Measurements from ENCODE around the gene SLC23A2. TPM values are rescaled to one million over a fixed set of nuclear protein-coding genes. Genes with fewer than 3 reads are reported as not detected.

Gene SLC23A2
- total RNA-seq, 2 experiments from 2014 or later, result 14.3 to 25.7 TPM

- H3K9me2 ChIP-seq (ENCODE audit: insufficient read depth, low read length), result no peaks in the 10 kb centered on the region
- no peaks in the 10 kb centered on the region for H3K9me3 ChIP-seq (ENCODE audit: low read length)
- H3K4me2 ChIP-seq (ENCODE audit: low read length), result peak overlapping the region; percentile 93
- ChIA-PET CTCF (ENCODE audit: unreplicated experiment) (no interaction called here), POLR2A (interaction anchor here (1.0 to 3.4 kb wide), 8 partner anchors 9 to 117 kb away, joined by 3 to 10 read pairs (median 4); no protein-coding TSS in a partner anchor)
- no peak overlapping the region for H2AFZ ChIP-seq (ENCODE audit: low read length)
- H3K36me3 ChIP-seq (ENCODE audit: insufficient read depth, low read length), result no peaks in the 10 kb centered on the region
- peaks cover 52% of the 10 kb centered on the region for H3K4me1 ChIP-seq (ENCODE audit: insufficient read depth, low read length, poor library complexity, severe bottlenecking)
- H4K20me1 ChIP-seq (ENCODE audit: insufficient read depth, low read length), result peaks cover 11% of the 10 kb centered on the region
- DNase-seq (ENCODE audit: low spot score), result peak; percentile 50
- H3K4me3 ChIP-seq (ENCODE audit: low read depth, low read length, poor library complexity, severe bottlenecking), result peak overlapping the region; percentile 90
- TF ChIP-seq CTCF (conservative IDR thresholded peaks at IDR 0.05; ENCODE audit: low read length), result no peak
- intact Hi-C loops (cut with micrococcal nuclease; ENCODE audit: unreplicated experiment), result loop anchor here (2.0 to 5.0 kb wide), 2 partner anchors 79 to 93 kb away; no protein-coding TSS in a partner anchor
- H3K27ac ChIP-seq (ENCODE audit: low read depth, low read length, poor library complexity, severe bottlenecking), result no peak overlapping the region
- BruUV-seq (replicated peaks), result no TSS peak
- H3K79me2 ChIP-seq (ENCODE audit: insufficient read depth, low read depth, low read length), result peaks cover 42% of the 10 kb centered on the region
Measured at GRCh38 chr20:4999788-5000187, 1.5 kb downstream of the SLC23A2 start.

- Histone ChIP-seq H3K4me2 (ENCODE audit: low read length) (peak overlapping the region; percentile 93), H3K36me3 (ENCODE audit: insufficient read depth, low read length) (no peaks in the 10 kb centered on the region), H3K79me2 (ENCODE audit: insufficient read depth, low read depth, low read length) (peaks cover 53% of the 10 kb centered on the region), H3K9me2 (ENCODE audit: insufficient read depth, low read length) (no peaks in the 10 kb centered on the region), H3K4me3 (ENCODE audit: low read depth, low read length, poor library complexity, severe bottlenecking) (peak overlapping the region; percentile 90), H3K4me1 (ENCODE audit: insufficient read depth, low read length, poor library complexity, severe bottlenecking) (peaks cover 67% of the 10 kb centered on the region), H3K9me3 (ENCODE audit: low read length) (no peaks in the 10 kb centered on the region), H4K20me1 (ENCODE audit: insufficient read depth, low read length) (peaks cover 21% of the 10 kb centered on the region), H2AFZ (ENCODE audit: low read length) (no peak overlapping the region), H3K27ac (ENCODE audit: low read depth, low read length, poor library complexity, severe bottlenecking) (no peak overlapping the region)
- TF ChIP-seq EZH2phosphoT487 (IDR thresholded peaks at IDR 0.05; ENCODE audit: borderline replicate concordance, low read depth, low read length) (no peak), CTCF (conservative IDR thresholded peaks at IDR 0.05; ENCODE audit: low read length) (peak; percentile 54)
- POLR2A ChIA-PET, result interaction anchor here (0.7 to 3.4 kb wide), 5 partner anchors 8 to 56 kb away, joined by 3 to 10 read pairs (median 3); no protein-coding TSS in a partner anchor
- intact Hi-C loops (cut with micrococcal nuclease; ENCODE audit: unreplicated experiment), result loop anchor here (1.0 kb wide), 1 partner anchor 9 kb away; no protein-coding TSS in a partner anchor
- peak; percentile 58 for DNase-seq (ENCODE audit: low spot score)
- BruUV-seq (replicated peaks), result no TSS peak
- CTCF ChIA-PET (ENCODE audit: unreplicated experiment), result no interaction called here
Measured at GRCh38 chr20:4998160-4998651, 3.1 kb downstream of the SLC23A2 start.

GRCh38 chr20:4997222-4997621, 4.1 kb downstream of the SLC23A2 start:
- no peak for DNase-seq (ENCODE audit: low spot score)
- peaks cover 21% of the 10 kb centered on the region for H4K20me1 ChIP-seq (ENCODE audit: insufficient read depth, low read length)
- H3K4me2 ChIP-seq (ENCODE audit: low read length), result no peak overlapping the region
- TF ChIP-seq CTCF (conservative IDR thresholded peaks at IDR 0.05; ENCODE audit: low read length) (no peak), EZH2phosphoT487 (IDR thresholded peaks at IDR 0.05; ENCODE audit: borderline replicate concordance, low read depth, low read length) (no peak)
- intact Hi-C loops (cut with micrococcal nuclease; ENCODE audit: unreplicated experiment), result no loop called here
- H3K9me2 ChIP-seq (ENCODE audit: insufficient read depth, low read length), result no peaks in the 10 kb centered on the region
- H3K36me3 ChIP-seq (ENCODE audit: insufficient read depth, low read length), result no peaks in the 10 kb centered on the region
- H3K4me1 ChIP-seq (ENCODE audit: insufficient read depth, low read length, poor library complexity, severe bottlenecking), result peaks cover 66% of the 10 kb centered on the region
- POLR2A ChIA-PET, result interaction anchor here (0.7 to 3.4 kb wide), 3 partner anchors 10 to 181 kb away, joined by 3 to 10 read pairs (median 3); no protein-coding TSS in a partner anchor
- no peak overlapping the region for H3K27ac ChIP-seq (ENCODE audit: low read depth, low read length, poor library complexity, severe bottlenecking)
- peaks cover 55% of the 10 kb centered on the region for H3K79me2 ChIP-seq (ENCODE audit: insufficient read depth, low read depth, low read length)
- H2AFZ ChIP-seq (ENCODE audit: low read length), result no peak overlapping the region
- BruUV-seq (replicated peaks), result no TSS peak
- CTCF ChIA-PET (ENCODE audit: unreplicated experiment), result no interaction called here
- no peaks in the 10 kb centered on the region for H3K9me3 ChIP-seq (ENCODE audit: low read length)
- no peak overlapping the region for H3K4me3 ChIP-seq (ENCODE audit: low read depth, low read length, poor library complexity, severe bottlenecking)
